ENCODE results near the gene CAMK2D.

GRCh38 chr4:113636438-113636818, 125.1 kb downstream of the CAMK2D start:
- TF ChIP-seq CTCF (IDR thresholded peaks at IDR 0.05) (peak; percentile 23), TCF7L2 (IDR thresholded peaks at IDR 0.05; ENCODE audit: low read depth, low read length) (no peak), SIN3A (IDR thresholded peaks at IDR 0.05; ENCODE audit: borderline replicate concordance, insufficient read depth, low read depth, low read length) (no peak), POLR2AphosphoS5 (IDR thresholded peaks at IDR 0.05; ENCODE audit: low read depth, low read length) (no peak), REST (IDR thresholded peaks at IDR 0.05; ENCODE audit: insufficient read depth in 1 of 2, low read depth in 2 of 2, low read length in 1 of 2) (no peak)
